ENCODE measurements around the gene CYFIP2.

DNA sequence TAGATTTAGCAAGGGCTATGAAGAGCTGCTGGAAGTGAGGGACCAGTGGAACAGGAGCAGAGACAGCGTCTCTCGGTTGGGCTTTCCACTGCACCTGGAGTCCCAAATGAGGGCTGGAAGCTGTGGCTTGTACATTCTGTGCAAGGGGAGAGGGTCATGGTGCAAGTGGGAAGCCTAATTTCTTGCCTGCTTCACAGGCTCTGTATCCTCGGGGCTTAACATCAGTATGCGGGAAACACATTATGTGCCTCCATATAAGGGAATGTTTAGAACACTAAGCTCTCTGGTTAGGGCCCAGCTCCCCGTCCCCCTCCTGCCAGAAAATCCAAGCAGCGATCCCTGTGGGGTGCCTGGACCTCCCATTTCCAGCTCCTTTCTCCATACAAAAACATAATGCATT lies 105.0 kb downstream of the CYFIP2 start:
- no peak for TF ChIP-seq ATF3 (IDR thresholded peaks at IDR 0.05; ENCODE audit: insufficient read depth, low read depth, low read length)
- no peak for TF ChIP-seq CTCF (IDR thresholded peaks at IDR 0.05; ENCODE audit: control extremely low read depth in 1 of 3, insufficient read depth in 1 of 3, low read depth in 1 of 3, low read length in 3 of 3)
- no peak for TF ChIP-seq POLR2AphosphoS5 (IDR thresholded peaks at IDR 0.05; ENCODE audit: low read depth, low read length)
- TF ChIP-seq ASH2L (IDR thresholded peaks at IDR 0.05; ENCODE audit: low read length) = no peak
- TF ChIP-seq SP1 (IDR thresholded peaks at IDR 0.05; ENCODE audit: low read depth, low read length) = no peak
- TF ChIP-seq JUN (IDR thresholded peaks at IDR 0.05; ENCODE audit: low read depth, low read length) = no peak

Measured in H1 (cell line).